ENCODE results near the gene ZNF407. TPM values are rescaled to one million over a fixed set of nuclear protein-coding genes. Genes with fewer than 3 reads are reported as not detected.

Gene ZNF407
- total and polyA plus RNA-seq, 7 donors = 2.4 to 10.2 (median 7.9) TPM

GRCh38 chr18:74951165-74951760, 353.6 kb downstream of the ZNF407 start:
- WGBS, 3 donors = 58 to 70% (median 68%) methylated on average over 4 of the region's 4 CpGs

GRCh38 chr18:74957588-74958224, 360.0 kb downstream of the ZNF407 start:
- no peak overlapping the region for H3K27ac ChIP-seq
- DNase-seq (no peak), ATAC-seq (no peak)
- 94 to 97% (median 97%) methylated on average over 8 of the region's 8 CpGs for WGBS, 3 donors
- TF ChIP-seq CTCF (IDR thresholded peaks at IDR 0.05) = no peak
- no peaks in the 10 kb centered on the region for H3K9me3 ChIP-seq
- H3K4me3 ChIP-seq = no peak overlapping the region
- H3K4me1 ChIP-seq = no peaks in the 10 kb centered on the region
- peaks cover 0 to 5% of the 10 kb centered on the region in 2 donors for H3K36me3 ChIP-seq (ENCODE audit: insufficient read depth in 1 of 2, low read depth in 1 of 2)
- intact Hi-C loops (cut with DNase I) = no loop called here
- H3K27me3 ChIP-seq (ENCODE audit: insufficient read depth in 3 of 3, low read length in 2 of 3) = no peaks in the 10 kb centered on the region

More at GRCh38 chr18:74951165-74951760, 353.6 kb downstream of the ZNF407 start:
- intact Hi-C loops (cut with DNase I) = no loop called here
- no peak overlapping the region for H3K27ac ChIP-seq
- no peaks in the 10 kb centered on the region for H3K36me3 ChIP-seq (ENCODE audit: insufficient read depth in 1 of 2, low read depth in 1 of 2)
- H3K4me1 ChIP-seq = no peaks in the 10 kb centered on the region
- H3K4me3 ChIP-seq = no peak overlapping the region
- DNase-seq = no peak
- H3K9me3 ChIP-seq = no peaks in the 10 kb centered on the region
- H3K27me3 ChIP-seq (ENCODE audit: insufficient read depth in 3 of 3, low read length in 2 of 3) = no peaks in the 10 kb centered on the region
- no peak for ATAC-seq
- TF ChIP-seq CTCF (IDR thresholded peaks at IDR 0.05) = no peak

- Histone ChIP-seq H3K4me3 (no peak overlapping the region), H3K36me3 (ENCODE audit: insufficient read depth in 1 of 2, low read depth in 1 of 2) (peaks cover 0 to 5% of the 10 kb centered on the region in 2 donors), H3K27me3 (ENCODE audit: insufficient read depth in 3 of 3, low read length in 2 of 3) (no peaks in the 10 kb centered on the region), H3K9me3 (no peaks in the 10 kb centered on the region), H3K4me1 (no peaks in the 10 kb centered on the region), H3K27ac (no peak overlapping the region)
- intact Hi-C loops (cut with DNase I) = no loop called here
- no peak for TF ChIP-seq CTCF (IDR thresholded peaks at IDR 0.05)
- DNase-seq (no peak), ATAC-seq (no peak)
- 92 to 94% (median 93%) methylated on average over 3 of the region's 3 CpGs for WGBS, 3 donors
Measured at GRCh38 chr18:74959216-74959615, 361.5 kb downstream of the ZNF407 start.

GRCh38 chr18:74961596-74961995, 363.9 kb downstream of the ZNF407 start:
- DNase-seq (no peak), ATAC-seq (no peak)
- H3K4me3 ChIP-seq = no peak overlapping the region
- peaks cover 0 to 5% of the 10 kb centered on the region in 2 donors for H3K36me3 ChIP-seq (ENCODE audit: insufficient read depth in 1 of 2, low read depth in 1 of 2)
- H3K27ac ChIP-seq = no peak overlapping the region
- no peaks in the 10 kb centered on the region for H3K27me3 ChIP-seq (ENCODE audit: insufficient read depth in 3 of 3, low read length in 2 of 3)
- 87 to 91% (median 88%) methylated on average over 6 of the region's 6 CpGs for WGBS, 3 donors
- intact Hi-C loops (cut with DNase I) = no loop called here
- TF ChIP-seq CTCF (IDR thresholded peaks at IDR 0.05) = no peak
- H3K4me1 ChIP-seq = no peaks in the 10 kb centered on the region
- H3K9me3 ChIP-seq = no peaks in the 10 kb centered on the region

Data from psoas muscle (tissue), 8 donors.